ENCODE data around the gene GEMIN8.

The GEMIN8 gene

GRCh38 chrX:14014526-14014925 lies 15.2 kb downstream of the GEMIN8 start:
- no peak for DNase-seq

- no peak for DNase-seq
Measured at GRCh38 chrX:14013054-14013453, 16.6 kb downstream of the GEMIN8 start.

DNA sequence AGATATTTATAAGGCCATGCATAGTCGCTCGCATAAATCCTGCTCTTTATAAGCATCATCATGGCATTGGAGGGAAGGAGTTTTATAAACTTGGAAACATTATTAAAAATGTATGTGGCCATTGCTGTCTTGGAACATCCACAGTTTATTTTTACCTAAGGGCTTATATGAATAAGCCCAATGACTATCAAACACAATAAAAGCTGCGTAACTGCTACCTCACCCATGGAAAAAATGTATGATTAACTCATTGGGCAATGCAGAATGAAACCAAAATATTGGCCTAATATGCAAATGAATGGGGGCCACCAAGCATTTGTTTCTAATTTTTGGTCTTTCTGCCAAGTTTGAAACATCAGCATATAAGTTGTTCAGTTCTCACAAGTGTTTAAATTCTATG lies 19.1 kb downstream of the GEMIN8 start:
- no peak for DNase-seq

GRCh38 chrX:14006540-14006939 lies 23.2 kb downstream of the GEMIN8 start:
- no peak for DNase-seq

DNA sequence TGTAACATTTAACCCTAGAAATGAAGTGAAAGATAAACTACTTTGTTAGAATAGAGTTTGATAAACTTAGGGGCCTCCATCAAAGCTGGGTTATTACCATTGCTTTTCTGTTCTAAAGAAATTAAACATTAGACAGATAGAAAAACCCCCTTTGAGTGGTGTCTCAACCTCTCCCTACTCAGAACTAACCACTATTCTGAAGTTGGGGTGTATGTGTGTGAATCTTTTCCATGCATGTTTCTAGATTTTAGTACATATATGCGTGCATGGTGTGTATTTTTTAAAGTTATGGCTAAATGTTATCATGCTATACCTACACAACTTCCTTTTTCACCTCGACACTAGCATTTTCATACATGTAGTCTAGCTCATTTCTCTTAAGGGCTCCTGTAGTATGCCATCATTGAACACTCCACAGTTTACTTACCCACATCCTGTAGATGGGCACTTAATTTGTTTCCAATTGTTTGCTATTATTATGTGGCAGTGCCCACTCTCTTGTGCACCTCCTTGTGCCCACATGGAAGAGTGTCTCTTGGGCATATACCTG lies 25.7 kb downstream of the GEMIN8 start:
- no peak for DNase-seq

- DNase-seq = no peak
Measured at GRCh38 chrX:14003028-14003427, 26.7 kb downstream of the GEMIN8 start.

GRCh38 chrX:13996650-13997049 lies 33.0 kb downstream of the GEMIN8 start:
- DNase-seq = no peak

- no peak for DNase-seq
Measured at GRCh38 chrX:13994536-13995080, 35.1 kb downstream of the GEMIN8 start.

GRCh38 chrX:13994104-13994503 lies 35.6 kb downstream of the GEMIN8 start:
- no peak for DNase-seq

DNA sequence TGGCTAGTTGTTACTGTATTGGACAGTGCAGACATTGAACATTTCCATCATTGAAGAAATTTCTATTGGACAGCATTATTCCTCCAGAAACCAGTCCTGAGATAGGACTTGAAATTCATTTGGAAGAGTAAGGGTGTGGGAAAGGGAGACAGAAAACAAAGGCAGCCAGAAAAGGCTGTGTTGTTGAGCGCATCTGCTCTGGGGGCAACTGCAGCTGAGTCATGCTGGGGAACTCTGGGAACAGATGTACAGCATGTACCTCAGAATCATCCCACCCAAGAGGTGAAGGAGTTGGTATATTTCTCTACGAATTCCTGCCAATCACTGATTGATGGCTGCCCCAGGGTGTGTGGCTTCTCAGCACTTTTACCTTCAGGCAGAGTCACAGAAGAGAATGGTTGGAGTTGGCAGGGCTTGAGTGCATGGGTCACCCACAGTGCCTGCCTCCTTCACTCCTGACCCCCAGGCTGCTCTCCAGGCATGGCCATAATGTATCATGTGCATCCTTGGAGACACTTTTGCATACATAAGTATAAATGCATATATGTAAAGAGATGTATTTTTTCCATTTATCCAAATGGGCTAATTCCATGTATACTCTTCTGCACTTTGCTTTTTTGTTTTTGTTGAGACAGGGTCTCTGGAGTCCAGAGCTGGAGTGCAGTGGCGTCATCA lies 39.4 kb downstream of the GEMIN8 start:
- DNase-seq = no peak

DNA sequence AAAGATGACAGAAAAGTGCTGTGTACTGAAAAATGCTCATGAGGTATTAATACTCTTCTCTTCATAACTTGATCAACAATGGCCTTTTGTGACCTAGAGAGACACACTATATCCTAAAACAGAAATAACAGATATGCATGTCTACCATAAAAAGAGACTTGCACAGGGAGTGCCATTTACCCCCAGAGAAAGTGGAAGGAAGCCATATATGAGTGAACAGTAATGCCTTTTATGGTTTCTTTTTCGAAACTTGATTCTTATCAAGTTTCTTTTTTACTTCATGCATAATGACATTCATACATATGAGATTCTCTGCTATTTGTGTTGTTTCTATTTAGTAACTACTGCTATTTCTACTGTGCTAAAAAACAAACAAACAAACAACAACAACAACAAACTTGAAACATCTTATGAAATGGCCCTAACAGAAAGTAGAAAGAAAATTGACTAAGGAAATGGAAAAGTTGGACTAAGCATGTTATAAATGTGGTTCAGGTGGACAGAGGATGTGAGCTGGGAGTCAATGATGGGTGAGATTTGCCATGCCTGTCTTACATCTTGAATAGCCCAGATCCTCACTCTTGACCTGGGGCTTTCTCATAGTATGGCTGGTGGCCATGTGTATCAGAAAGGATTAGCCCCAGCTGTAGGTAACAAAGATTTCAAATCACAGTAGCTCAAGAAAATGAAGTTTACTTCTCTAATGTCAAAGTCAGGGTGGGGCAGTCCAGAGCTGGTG lies 43.8 kb downstream of the GEMIN8 start:
- no peak for DNase-seq

- no peak for DNase-seq
Measured at GRCh38 chrX:13983734-13984133, 46.0 kb downstream of the GEMIN8 start.

DNA sequence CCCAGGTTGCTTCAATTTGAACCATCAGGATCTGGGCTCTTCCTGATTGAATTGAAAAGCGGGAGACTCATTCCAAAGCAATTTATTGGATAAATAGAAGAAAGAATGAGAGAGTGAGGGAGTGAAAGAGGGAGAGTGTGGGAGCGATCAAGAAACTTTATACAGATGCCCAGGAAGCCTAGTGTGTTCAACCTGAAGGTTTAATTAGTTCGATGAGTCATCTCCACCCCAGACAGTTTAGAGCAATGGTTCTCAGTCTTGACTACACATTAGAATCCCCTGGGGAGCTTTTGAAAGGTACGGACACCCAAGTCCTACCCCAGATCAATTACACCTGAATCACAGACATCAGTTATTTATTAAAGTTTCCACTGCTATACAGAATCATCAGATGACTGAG lies 61.5 kb downstream of the GEMIN8 start:
- peak; percentile 31 for DNase-seq

DNA sequence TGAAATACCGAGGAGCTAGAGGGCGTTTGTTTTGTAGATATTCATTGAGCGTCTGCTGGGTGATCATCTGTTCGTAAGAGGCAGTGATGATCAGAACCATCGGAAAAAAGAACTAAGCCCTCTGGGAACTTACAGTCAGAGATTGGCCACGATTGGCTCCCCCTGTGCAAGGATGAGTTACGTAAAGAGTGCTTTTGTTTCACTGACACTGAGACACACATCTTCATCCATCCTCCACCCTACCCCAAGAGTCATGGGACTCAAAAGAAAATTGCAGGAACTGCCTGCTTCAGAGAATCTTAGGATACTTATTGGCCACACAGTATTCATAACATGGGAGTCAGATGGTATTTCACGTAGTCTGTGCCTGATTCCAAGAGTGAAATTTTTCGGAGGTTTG lies 62.1 kb downstream of the GEMIN8 start:
- DNase-seq = no peak

GRCh38 chrX:13966793-13967125 lies 62.9 kb downstream of the GEMIN8 start:
- DNase-seq = no peak

DNA sequence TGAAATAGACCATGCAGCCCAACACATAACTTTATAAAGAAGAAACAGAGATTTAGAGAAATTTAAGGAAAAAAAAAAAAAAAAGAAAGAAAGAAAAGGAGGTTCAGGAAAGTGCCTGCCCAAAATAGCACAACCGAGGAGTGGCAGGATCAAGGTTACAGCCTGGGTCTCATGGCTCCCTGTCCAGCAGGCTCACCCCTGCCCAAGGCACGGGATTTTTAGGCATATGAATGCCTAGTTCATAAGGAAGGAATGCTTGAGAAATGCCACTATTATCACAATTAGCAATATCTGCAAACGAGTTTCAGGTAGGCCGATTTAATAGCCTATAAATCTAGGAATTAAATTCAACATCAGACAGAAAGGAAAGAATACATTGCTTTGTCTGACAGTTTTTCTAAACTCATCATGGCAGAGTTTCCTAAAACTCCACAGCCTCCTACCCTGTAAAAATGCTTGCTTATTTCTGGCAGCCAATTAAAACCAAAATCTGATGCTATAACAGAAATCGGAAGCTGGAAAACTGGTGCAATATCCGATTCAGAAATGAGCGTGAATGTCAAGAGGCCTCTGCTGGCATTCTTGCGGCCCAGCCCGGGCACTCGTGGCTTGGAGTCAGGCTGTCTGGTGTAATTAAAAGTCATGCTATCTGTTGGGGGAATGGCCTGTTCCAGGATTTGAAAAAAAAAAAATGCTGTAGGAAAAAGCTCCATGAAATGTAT lies 63.5 kb downstream of the GEMIN8 start:
- no peak for DNase-seq

GRCh38 chrX:13965531-13965930 lies 64.2 kb downstream of the GEMIN8 start:
- DNase-seq = no peak

DNA sequence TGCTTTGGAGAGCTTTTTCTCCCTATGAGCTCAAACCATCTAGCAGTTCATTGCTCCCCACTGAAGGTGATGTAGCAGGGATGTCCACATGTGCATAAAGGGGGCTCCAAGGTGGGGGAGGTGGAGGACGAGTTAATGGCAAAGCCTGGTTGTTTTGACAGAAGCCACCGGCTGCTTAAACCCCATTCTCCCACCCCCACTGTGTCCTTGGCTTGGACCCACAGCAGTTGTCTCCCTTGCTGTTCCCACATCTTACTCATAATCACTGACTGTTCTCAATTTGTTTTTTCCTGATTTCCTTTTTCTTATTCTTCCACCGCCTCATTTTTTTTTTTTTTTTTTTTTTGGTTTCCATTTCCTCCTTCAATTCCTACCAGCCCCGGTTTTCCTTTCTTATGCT lies 72.7 kb downstream of the GEMIN8 start:
- DNase-seq = no peak
